Measurements from ENCODE around the gene SHISAL1.

GRCh38 chr22:44277386-44278135 is 35.2 kb downstream of the SHISAL1 start:
- TF ChIP-seq CTCF (IDR thresholded peaks at IDR 0.05; ENCODE audit: low read length) (no peak), EZH2phosphoT487 (IDR thresholded peaks at IDR 0.05; ENCODE audit: low read length) (no peak)
